Smooth muscle cell of the umbilical artery (primary cell): Measurements from ENCODE around the gene EIF4A3. TPM values are rescaled to one million over a fixed set of nuclear protein-coding genes. Genes with fewer than 3 reads are reported as not detected.

Source experiments
- total RNA-seq: library from RNA; depleted of rRNA; stranded (reverse); fragments of >200 nt; gene quantifications from 2 replicates; pipeline ENCODE4 v1.2.3, GENCODE V29; 2014

The EIF4A3 gene
- 98.3 and 154 TPM in 2 replicates for total RNA-seq

DNA sequence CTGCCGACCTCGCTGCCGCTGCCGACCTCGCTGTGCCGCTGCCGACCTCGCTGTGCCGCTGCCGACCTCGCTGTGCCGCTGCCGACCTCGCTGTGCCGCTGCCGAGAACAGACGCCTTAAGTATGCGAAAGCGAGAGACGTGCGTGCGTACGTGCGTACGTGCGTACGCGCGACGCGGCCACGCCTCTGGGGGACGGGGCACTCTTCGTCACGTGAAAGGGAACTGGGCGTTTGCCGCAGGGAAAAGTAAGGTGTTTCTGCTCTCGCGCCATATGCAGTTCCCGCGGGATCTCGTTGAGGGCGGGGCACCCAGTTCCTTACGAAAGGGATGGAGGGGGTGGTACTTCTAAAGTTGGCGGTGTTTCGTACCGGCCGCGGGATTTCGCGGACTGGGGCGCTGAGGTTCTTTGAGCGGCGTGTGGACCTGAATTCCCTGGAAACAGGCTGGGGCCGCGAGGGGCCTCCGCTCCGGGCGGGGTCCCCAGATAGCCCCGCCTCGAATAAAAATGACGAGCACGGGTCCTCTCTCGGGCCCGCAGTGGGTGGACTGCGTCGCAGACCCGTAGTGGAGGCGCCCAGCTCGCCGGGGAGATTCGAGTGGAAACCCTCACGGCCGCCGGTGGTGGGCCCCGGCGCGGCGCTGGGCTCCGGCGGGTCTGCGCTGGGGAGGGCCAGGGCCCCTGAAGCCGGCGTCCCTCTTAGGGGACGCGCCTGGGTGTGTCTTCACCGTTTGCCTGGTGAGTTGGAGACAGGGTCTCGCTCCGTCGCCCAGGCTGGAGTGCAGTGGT lies at the start of gene EIF4A3:
Gene EIF4A3 (minus strand): TSS at position 94 of the 788 bp plus-strand sequence. CDS start 167 bp downstream, outside the sequence.

GRCh38 chr17:80169784-80170500 lies 23.0 kb upstream of the EIF4A3 start, which contains the start of gene CARD14:
CARD14 (plus strand) TSS chr17:80170030; CDS start chr17:80181439, 11,409 bp downstream.

DNA sequence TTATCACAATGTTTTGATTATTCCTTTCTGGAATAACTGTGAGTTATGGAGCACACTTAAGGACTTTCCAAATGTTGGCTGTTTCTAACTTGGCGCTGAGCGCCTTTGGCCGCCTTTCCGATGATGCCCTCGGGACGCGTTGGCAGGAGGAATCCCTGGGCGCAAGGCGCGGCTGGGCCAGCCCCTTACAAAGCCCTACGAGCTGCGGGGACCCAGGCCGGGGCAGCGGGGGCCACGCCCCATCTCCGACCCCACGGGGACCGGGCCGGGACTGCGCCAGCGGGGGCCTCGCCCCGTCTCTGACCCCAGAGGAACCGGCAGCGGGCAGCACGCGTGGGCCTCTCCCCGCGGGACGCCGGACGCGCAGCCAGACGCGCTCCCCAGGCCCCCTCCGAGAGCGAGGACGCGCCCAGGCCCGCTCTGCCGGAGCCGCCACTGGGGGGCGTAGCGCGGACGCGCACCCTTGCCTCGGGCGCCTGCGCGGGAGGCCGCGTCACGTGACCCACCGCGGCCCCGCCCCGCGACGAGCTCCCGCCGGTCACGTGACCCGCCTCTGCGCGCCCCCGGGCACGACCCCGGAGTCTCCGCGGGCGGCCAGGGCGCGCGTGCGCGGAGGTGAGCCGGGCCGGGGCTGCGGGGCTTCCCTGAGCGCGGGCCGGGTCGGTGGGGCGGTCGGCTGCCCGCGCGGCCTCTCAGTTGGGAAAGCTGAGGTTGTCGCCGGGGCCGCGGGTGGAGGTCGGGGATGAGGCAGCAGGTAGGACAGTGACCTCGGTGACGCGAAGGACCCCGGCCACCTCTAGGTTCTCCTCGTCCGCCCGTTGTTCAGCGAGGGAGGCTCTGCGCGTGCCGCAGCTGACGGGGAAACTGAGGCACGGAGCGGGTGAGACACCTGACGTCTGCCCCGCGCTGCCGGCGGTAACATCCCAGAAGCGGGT lies 45.6 kb downstream of the EIF4A3 start, which contains the start of gene GAA:
Gene GAA (plus strand): TSS at position 571 of the 935 bp plus-strand sequence. CDS start 3,006 bp downstream, outside the sequence.

Other genes with a start within 250 kb of the EIF4A3 start
- gene TBC1D16, start 111.3 kb downstream of the EIF4A3 start, total RNA-seq: 38.3 and 63.0 TPM in 2 replicates
- gene CCDC40, start 110.5 kb downstream of the EIF4A3 start, total RNA-seq: 2.5 and 5.6 TPM in 2 replicates
- 47.4 and 65.3 TPM in 2 replicates for gene GAA, start 45.5 kb downstream of the EIF4A3 start, total RNA-seq
- 0.09 TPM in 1 of 2 replicates, not detected in the other for gene CARD14, start 22.9 kb upstream of the EIF4A3 start, total RNA-seq
- 16.3 and 17.8 TPM in 2 replicates for gene SGSH, start 73.2 kb upstream of the EIF4A3 start, total RNA-seq
- 9.5 and 11.3 TPM in 2 replicates for gene SLC26A11, start 73.3 kb upstream of the EIF4A3 start, total RNA-seq
- gene RNF213, start 113.7 kb upstream of the EIF4A3 start, total RNA-seq: 105 and 153 TPM in 2 replicates